Head of caudate nucleus (tissue), 42 donors: Measurements from ENCODE around the gene GRID1.

Source experiments
- DNase-seq, 42 donors: peaks; one replicate each; pipeline versions ENCODE4 v3.0.0 to v3.0.0-alpha.2; 2020 to 2021; ENCODE audit warnings: mixed read lengths in 7 of 42
- intact Hi-C: fragments of 100-400 bp; cut with DNase I; formaldehyde crosslinking; loops from one replicate; pipeline ENCODE4 v1.15.0; 2022

GRID1 gene

GRCh38 chr10:86362129-86362527 is 4.5 kb downstream of the GRID1 start:
- peak in 19 of 42 donors; percentile 1 to 38 (median 8) for DNase-seq
- intact Hi-C loops = loop anchor here (5.0 to 10.0 kb wide), 3 partner anchors 100 to 257 kb away; no protein-coding TSS in a partner anchor

DNA sequence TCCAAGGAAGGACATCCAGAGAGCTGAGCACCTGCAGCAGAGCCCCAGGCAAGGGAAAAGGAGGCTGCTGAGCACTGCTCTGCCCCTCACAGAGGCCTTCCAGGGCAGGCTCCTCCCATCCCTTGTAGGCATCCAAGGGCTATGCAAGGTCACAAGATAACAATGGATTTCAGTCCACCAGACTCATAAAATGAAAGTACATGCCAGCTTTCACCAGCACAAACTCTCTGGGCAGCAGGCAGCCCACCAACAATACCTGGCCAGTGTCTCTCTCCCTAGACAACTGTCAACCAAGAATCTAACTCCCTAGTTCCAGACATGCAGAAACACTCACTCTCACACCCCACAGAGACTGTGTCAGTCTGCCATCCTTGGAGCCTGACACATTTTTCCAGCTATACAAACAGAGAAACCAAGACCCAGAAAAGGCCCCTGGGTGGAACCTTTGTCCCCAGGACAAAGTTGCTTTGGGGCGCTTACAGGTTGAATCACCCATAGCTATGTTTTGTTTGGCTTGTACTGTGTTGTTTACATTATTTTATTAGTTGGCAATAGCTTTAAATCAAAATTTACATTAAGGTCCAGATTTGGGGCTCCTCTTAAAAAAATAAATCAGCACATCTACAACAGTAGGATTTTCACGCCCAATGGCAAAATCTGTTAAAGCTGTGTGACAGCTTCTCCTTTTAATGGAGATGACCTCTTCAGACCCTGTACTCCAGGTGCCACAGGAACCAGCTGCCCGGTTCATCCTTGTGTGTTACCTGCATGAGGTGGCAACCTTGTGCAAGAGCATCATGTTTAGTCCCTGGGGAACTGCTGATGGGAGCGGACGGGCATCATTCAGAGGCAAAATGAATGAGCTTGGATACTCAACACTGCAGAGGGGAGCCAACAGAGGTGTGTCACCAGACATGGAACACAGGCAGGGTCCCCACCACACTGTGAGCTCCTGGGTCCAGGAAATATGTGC is 5.2 kb downstream of the GRID1 start:
- DNase-seq = peak in 33 of 42 donors; percentile 17 to 82 (median 53)

DNA sequence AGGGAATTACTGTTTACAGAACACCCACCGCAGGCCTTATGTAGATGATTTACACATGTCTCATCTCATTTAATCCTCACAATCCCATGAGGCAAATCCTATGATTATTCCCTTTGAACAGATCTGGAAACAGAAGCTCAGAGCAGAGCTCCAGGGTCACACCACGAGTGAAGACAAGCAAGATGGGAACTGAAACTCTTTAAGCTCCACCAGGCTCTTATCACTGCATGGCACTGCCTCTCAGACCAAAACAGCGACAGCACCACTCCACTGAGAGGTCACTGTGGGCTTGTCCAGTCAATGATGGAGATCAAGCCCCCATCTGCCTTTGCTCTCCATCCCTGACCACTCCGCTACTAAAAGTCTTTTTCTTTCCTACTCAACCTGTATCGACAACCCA is 5.9 kb downstream of the GRID1 start:
- DNase-seq = peak in 16 of 42 donors; percentile 5 to 41 (median 14)

More for the DNA sequence above, 5.2 kb downstream of the GRID1 start:
- intact Hi-C loops = loop anchor here (5.0 to 10.0 kb wide), 3 partner anchors 99 to 257 kb away; no protein-coding TSS in a partner anchor

GRCh38 chr10:86359954-86360353 is 6.6 kb downstream of the GRID1 start:
- no peak for DNase-seq
- intact Hi-C loops = loop anchor here (5.0 to 10.0 kb wide), 3 partner anchors 98 to 255 kb away; no protein-coding TSS in a partner anchor

More for the DNA sequence above, 5.9 kb downstream of the GRID1 start:
- intact Hi-C loops = loop anchor here (5.0 to 10.0 kb wide), 3 partner anchors 98 to 256 kb away; no protein-coding TSS in a partner anchor

GRCh38 chr10:86359111-86359510 is 7.5 kb downstream of the GRID1 start:
- DNase-seq = peak in 12 of 42 donors; percentile 0 to 24 (median 10)
- intact Hi-C loops = no loop called here

GRCh38 chr10:86357676-86358075 is 8.9 kb downstream of the GRID1 start:
- intact Hi-C loops = no loop called here
- peak in 7 of 42 donors; percentile 3 to 27 (median 16) for DNase-seq

DNA sequence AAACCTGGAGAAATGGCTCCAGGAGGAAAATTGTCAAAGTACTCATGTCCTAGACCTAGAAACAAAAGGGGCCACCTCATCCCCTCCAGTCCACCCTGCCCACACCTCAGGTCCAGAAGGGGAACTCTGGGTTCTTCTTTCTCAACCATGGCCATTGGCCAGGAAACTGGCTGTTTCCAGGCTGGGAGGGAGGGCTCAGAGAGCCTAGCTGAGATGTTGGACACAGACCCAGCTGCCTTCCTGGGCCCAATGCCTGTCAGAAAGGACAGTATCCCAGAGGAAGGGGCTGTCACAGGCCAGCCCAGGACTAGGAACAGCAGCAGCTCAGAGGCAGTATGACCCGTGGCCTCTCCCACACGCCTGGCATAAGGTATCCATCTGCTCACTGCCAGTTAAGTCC is 9.6 kb downstream of the GRID1 start:
- intact Hi-C loops = no loop called here
- peak in 35 of 42 donors; percentile 28 to 81 (median 62) for DNase-seq

GRCh38 chr10:86356296-86356695 is 10.3 kb downstream of the GRID1 start:
- intact Hi-C loops = no loop called here
- DNase-seq = peak in 2 of 42 donors; percentile 7 to 12

GRCh38 chr10:86355571-86356038 is 11.0 kb downstream of the GRID1 start:
- peak; percentile 71 to 98 (median 92) for DNase-seq
- intact Hi-C loops = no loop called here

- peak in 1 of 42 donors; percentile 33 for DNase-seq
- intact Hi-C loops = no loop called here
Measured at GRCh38 chr10:86354761-86355540, 11.6 kb downstream of the GRID1 start.

GRCh38 chr10:86353506-86354485 is 12.8 kb downstream of the GRID1 start:
- DNase-seq = no peak
- intact Hi-C loops = no loop called here

DNA sequence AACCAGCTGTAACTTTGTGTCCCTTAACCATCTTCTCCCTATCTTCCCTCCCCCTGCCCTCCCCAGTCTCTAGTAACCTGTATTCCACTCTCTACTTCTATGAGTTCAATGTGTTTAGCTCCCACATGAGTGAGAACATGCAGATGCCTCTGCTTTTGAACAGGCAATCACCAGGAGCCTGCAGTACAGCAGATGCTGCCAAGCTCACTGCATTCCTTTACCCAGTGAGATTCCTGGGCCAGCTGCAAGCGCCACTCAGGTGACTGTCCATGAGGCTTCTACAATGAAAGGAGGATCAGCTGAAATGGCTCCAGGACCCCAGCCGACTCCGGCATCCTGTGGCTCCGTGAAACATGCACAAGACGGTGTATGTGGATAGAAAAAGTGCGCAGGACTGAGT is 15.7 kb downstream of the GRID1 start:
- intact Hi-C loops = no loop called here
- no peak for DNase-seq

DNA sequence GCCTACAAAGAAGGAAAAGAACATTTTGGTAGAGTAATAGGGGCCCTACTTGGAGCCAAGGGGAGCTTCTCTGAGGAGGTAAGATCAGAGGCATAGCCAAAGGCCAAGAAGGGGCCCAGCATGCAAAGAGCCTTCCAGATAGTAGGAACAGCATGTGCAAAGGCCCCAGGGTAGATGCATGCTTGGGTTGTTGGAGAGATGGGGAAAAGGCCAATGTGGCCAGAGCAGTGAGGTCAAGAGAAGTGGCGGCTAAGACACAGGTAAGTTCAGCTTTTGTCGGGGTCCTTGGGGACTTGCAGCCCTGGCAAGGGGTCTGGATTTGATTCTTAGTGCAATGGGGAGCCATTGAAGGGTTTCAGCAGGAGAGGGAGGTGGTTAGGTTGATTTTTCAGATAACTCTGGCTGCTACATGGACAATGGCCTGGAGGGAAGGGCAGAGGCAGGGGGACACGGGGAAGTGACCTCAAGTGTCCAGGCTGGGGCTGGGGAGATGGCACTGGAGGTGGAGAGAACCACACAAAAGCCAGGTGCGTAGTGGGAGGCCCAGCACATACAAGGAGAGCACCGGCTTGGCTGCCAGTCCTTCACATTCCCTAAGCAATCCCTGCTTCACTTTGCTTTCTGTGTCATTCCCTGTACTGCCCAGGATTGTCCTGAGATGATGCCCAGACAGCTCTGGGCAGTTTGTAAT is 16.5 kb downstream of the GRID1 start:
- intact Hi-C loops = no loop called here
- no peak for DNase-seq

GRCh38 chr10:86349474-86349873 is 17.1 kb downstream of the GRID1 start:
- intact Hi-C loops = no loop called here
- DNase-seq = peak in 3 of 42 donors; percentile 30 to 68 (median 46)

GRCh38 chr10:86348321-86349210 is 18.0 kb downstream of the GRID1 start:
- peak in 39 of 42 donors; percentile 51 to 87 (median 72) for DNase-seq
- intact Hi-C loops = no loop called here

- DNase-seq = peak in 2 of 42 donors; percentile 8 to 12
- intact Hi-C loops = no loop called here
Measured at GRCh38 chr10:86347856-86348255, 18.7 kb downstream of the GRID1 start.
